PFSK-1 (cell line): ENCODE measurements around the gene OR9Q1.

Experiments
- FOXP2 ChIP-seq: optimal IDR thresholded peaks from 2 replicates; pipeline ENCODE3; 2011; ENCODE audit warnings: borderline replicate concordance, control low read depth, inconsistent platforms; ENCODE audit not compliant: insufficient read depth; ENCODE audit errors: extremely low read length, extremely low read depth
- POLR2AphosphoS5 ChIP-seq: IDR thresholded peaks from 2 replicates; pipeline ENCODE4 v1.6.1; 2012; ENCODE audit warnings: low read depth, mild to moderate bottlenecking, control low read depth, low read length, moderate library complexity
- SIN3A ChIP-seq: IDR thresholded peaks from 2 replicates; pipeline ENCODE4 v1.6.1; 2012; ENCODE audit warnings: mild to moderate bottlenecking, low read length, moderate library complexity, borderline replicate concordance; ENCODE audit not compliant: insufficient read depth
- TAF1 ChIP-seq: IDR thresholded peaks from 2 replicates; pipeline ENCODE4 v1.6.1; 2012; ENCODE audit warnings: low read length, control low read depth, borderline replicate concordance; ENCODE audit not compliant: insufficient read depth
- TF ChIP-seq, protein P1 (sequence below), 2 experiments: IDR thresholded peaks; 2 replicates each; pipeline versions ENCODE4 v1.6.1 to v1.8.0; 2011 to 2012; ENCODE audit warnings: low read depth in 2 of 2, low read length in 2 of 2, control low read depth in 1 of 2, inconsistent platforms in 1 of 2, mild to moderate bottlenecking in 1 of 2, moderate library complexity in 1 of 2; ENCODE audit not compliant: insufficient read depth in 1 of 2

Gene OR9Q1

DNA sequence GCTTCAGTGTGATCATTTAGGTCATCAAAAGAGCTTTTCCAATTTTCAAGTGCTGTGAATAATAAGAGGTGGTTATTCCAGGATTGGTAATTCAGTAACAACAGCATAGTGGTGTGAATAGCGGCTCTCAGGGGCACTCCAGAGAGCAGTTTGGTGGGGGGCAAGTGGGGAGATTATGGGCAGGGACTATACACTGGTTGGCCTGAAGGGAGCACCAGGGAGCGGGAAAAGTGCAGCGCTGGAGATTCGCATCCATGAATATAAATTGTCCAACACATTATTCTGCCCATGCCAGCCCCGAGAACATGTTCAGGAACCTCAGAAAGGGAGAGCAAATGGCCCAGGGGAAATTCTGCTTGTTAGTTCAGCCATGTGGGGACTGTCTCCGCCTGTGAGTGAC lies 45.0 kb downstream of the OR9Q1 start:
- TF ChIP-seq SIN3A: no peak
- TF ChIP-seq, protein P1, sequence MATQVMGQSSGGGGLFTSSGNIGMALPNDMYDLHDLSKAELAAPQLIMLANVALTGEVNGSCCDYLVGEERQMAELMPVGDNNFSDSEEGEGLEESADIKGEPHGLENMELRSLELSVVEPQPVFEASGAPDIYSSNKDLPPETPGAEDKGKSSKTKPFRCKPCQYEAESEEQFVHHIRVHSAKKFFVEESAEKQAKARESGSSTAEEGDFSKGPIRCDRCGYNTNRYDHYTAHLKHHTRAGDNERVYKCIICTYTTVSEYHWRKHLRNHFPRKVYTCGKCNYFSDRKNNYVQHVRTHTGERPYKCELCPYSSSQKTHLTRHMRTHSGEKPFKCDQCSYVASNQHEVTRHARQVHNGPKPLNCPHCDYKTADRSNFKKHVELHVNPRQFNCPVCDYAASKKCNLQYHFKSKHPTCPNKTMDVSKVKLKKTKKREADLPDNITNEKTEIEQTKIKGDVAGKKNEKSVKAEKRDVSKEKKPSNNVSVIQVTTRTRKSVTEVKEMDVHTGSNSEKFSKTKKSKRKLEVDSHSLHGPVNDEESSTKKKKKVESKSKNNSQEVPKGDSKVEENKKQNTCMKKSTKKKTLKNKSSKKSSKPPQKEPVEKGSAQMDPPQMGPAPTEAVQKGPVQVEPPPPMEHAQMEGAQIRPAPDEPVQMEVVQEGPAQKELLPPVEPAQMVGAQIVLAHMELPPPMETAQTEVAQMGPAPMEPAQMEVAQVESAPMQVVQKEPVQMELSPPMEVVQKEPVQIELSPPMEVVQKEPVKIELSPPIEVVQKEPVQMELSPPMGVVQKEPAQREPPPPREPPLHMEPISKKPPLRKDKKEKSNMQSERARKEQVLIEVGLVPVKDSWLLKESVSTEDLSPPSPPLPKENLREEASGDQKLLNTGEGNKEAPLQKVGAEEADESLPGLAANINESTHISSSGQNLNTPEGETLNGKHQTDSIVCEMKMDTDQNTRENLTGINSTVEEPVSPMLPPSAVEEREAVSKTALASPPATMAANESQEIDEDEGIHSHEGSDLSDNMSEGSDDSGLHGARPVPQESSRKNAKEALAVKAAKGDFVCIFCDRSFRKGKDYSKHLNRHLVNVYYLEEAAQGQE (IDR thresholded peaks at IDR 0.05; ENCODE audit: insufficient read depth in 1 of 2, low read depth in 2 of 2, low read length in 2 of 2): no peak
- no peak for TF ChIP-seq POLR2AphosphoS5
- TF ChIP-seq TAF1: no peak
- TF ChIP-seq FOXP2: no peak

DNA sequence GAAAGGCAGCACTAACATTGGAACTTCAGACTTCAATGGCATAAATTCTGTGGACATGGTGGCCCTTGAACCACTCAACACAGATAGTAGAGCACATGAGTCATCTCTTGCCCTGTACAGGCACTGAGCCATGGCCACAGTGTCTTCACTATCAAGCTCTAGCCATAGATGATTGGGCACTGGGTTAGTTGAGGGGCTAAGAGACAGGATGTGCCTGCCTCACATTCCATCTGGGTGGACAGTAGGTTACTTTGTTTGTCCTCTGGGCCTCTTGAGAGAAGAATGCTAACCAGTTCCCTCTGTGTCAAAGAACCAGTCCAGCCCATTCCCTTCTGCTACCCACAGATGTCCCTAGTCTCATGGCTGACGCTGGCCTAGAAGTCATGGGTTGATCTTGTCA lies 46.9 kb downstream of the OR9Q1 start:
- TF ChIP-seq FOXP2 (no peak), SIN3A (no peak), TAF1 (no peak), POLR2AphosphoS5 (no peak)
- TF ChIP-seq, protein P1 (IDR thresholded peaks at IDR 0.05; ENCODE audit: insufficient read depth in 1 of 2, low read depth in 2 of 2, low read length in 2 of 2): no peak

DNA sequence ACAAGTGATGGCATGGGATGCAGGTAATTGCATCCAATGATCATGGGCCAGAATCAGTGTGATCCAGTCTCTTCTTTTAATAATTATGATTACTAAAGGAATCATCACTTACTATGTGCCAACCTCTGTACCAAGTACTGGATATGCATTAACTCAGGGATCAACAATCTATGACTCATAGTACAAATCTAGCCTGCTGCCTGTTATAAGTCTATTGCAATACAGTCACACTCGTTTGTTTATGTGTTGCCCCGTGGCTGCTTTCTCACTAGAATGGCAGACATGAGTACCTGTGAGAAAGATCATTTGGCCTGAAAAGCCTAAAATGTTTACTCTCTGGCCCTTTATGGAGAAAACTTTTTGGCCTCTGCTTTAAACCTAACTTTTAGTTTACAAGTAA lies 52.1 kb downstream of the OR9Q1 start:
- TF ChIP-seq, protein P1 (IDR thresholded peaks at IDR 0.05; ENCODE audit: insufficient read depth in 1 of 2, low read depth in 2 of 2, low read length in 2 of 2): no peak
- TF ChIP-seq TAF1: no peak
- no peak for TF ChIP-seq SIN3A
- TF ChIP-seq FOXP2: no peak
- TF ChIP-seq POLR2AphosphoS5: no peak

DNA sequence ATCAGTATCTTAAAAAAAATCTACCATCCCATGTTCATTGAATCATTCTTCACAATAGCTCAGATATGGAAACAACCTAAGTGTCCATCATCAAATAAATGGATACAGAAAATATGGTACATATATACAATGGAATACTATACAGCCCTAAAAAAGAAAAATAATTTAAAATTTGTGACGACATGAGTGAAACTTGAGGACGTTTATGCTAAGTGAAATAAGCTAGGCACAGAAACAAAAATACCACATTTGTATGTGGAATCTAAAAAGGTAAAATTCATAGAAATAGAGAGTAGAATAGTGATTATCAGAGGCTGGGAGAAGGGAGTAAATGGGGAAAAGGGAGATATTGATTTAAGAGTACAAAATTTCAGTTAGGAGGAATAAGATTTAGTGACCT lies 62.8 kb downstream of the OR9Q1 start:
- TF ChIP-seq TAF1 (no peak), POLR2AphosphoS5 (no peak), FOXP2 (no peak), SIN3A (no peak)
- TF ChIP-seq, protein P1 (IDR thresholded peaks at IDR 0.05; ENCODE audit: insufficient read depth in 1 of 2, low read depth in 2 of 2, low read length in 2 of 2): no peak

DNA sequence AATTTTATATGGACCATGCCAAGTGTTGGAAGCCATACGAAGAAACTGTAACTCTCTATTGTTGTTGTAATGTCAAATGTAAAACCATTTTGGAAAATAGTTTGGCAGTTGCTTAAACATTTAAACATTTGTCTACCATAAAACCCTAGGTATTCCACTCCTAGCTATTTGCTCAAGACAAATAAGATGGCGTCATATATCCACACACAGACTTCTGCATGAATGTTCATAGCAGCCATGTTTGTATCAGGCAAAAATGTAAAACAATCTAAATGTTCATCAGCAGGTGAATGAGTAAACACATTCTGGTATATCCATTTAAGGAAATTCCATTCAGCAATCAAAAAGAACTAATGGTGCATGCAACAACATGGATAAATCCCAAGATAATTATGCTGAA lies 73.8 kb downstream of the OR9Q1 start:
- TF ChIP-seq TAF1 (no peak), FOXP2 (no peak), SIN3A (no peak), POLR2AphosphoS5 (no peak)
